Prostate gland (tissue), 2 donors: ENCODE data around the gene GCLM. TPM values are rescaled to one million over a fixed set of nuclear protein-coding genes. Genes with fewer than 3 reads are reported as not detected.

ENCODE experiments used
- microRNA counts, 2 donors: library from miRNA; unstranded; fragments of <30 nt; microRNA quantifications; one replicate each; lab custom pipeline; 2016 to 2017
- microRNA-seq: library from miRNA; unstranded; fragments of <30 nt; microRNA quantifications from one replicate; pipeline ENCODE4, GENCODE V29; 2016
- small RNA-seq, 2 donors: library from RNA; depleted of rRNA; stranded (forward); fragments of <200 nt; gene quantifications; one replicate each; pipeline ENCODE3, GENCODE V24; 2016
- total RNA-seq, 2 donors: library from RNA; depleted of rRNA; stranded (reverse); fragments of >200 nt; gene quantifications; one replicate each; pipeline ENCODE4 v1.1.0, GENCODE V29; 2016

GCLM gene
- total RNA-seq, 2 donors from 2014 or later, result 6.5 to 14.1 TPM

MicroRNA genes within 50 kb of the gene (microRNA counts, 767-probe panel; counts per million panel counts)
- 431 to 659 counts per million in 2 donors for microRNA hsa-miR-760 (lab: Ali Mortazavi, UCI)

Small RNA genes lying within 50 kb of the gene (microRNA-seq; reads per million reads assigned to microRNA genes)
- 39.3 reads per million, percentile 65 among the genes with 10 or more reads in this experiment for gene MIR760

Small RNA genes lying within 50 kb of the gene (small RNA-seq; reads per million reads assigned to genes)
- gene AL117351.2 (0 reads per million in 2 donors), gene MIR760 (1.3 to 1.4 reads per million in 2 donors)

Other genes starting within 250 kb of the GCLM start
- gene BCAR3, start 227.6 kb downstream of the GCLM start, total RNA-seq, result 10 to 100 TPM; 22.9 to 52.8 TPM
- 10 to 100 TPM; 15.9 to 26.1 TPM for gene DNTTIP2, start 30.2 kb downstream of the GCLM start, total RNA-seq
- under 1 TPM; 0.41 to 0.85 TPM for gene ABCA4, start 211.7 kb upstream of the GCLM start, total RNA-seq